DMS153 (cell line): ENCODE data around the gene NPM3.

ENCODE experiments used
- DNase-seq: peaks from one replicate; lab custom pipeline; 2025; lab: John Stamatoyannopoulos, UW

Gene NPM3

DNA sequence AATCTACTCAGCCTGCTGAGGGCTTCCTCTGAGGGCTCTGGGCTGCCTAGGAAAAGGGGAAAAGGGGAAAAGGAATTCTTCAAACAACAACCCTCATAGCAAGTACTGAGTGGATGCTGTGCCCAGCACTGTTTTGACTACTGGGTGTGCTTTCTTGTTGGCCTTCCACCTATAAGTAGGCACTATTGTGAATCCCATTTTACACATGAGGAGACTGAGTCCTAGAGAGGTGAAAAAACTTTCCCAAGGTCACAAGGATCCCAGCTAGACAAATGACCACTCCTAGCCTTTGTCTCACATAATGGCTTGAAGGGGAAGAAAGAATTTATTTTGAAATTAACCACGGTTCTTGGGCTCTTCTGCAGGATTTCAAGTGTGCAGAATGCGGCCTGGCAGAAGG, 24.4 kb downstream of the NPM3 start:
- no peak for DNase-seq

DNA sequence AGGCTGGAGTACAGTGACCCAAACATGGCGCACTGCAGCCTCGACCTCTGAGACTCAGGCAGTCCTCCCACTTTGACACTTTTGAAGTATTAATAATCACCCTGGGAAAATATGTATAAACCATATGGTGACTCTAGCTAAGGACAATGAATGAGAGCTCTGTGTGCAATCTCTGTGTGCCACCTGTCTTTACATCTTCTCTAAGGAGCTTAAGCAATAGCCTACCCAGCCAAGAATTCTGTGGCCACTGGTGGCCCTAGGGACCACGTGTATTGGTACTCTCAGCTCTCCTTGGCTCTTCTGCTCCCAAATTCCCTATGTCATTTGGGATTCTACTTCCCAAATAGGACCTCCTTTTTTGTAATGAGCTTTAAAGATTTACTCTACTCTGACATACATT, 31.0 kb downstream of the NPM3 start:
- DNase-seq = no peak

DNA sequence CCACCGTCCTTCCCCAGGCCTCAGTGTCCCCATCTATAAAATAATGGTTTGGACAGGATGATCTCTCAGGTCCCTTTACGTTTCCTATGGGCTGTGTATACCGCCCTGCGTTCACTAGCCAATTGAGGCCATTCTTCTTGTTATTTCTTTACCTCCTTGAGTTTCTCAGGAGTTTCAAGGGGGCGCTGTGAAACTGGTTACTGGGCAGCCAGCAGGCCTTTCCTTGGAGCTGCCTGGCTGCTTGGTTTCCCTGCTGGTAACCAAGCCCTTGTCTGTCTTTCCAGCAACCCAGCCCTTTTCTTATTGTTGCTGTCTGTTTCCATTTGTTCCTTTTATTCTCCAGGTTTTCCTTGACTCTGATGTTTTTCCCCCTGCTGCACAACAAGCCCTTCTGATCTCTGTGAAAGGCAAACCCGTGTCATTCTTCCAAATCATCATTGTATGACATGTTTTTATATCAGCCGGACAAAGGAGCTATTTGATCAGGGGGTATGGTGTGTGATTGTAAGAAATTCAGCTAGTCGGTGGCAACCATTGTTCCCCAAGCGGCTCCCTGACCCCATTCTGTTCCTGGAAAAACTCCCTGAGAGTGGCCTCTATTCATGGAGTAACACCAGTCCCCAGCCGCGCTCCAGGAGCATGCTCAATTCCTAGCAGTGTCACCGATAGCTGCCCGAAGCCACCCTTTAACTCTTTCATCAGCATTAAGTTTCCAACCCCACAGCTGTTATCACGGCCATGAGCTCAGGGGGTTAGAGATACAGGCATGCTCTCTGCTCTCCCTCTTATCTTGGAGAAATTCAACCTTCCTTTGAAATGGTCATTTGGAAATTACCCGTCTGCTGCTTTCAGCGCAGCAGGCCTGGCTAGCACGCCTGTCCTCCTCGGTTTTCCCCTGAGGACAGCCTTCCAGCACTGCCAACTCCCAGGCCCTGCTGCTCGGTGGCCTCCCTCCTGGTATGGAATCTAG, 33.9 kb downstream of the NPM3 start:
- no peak for DNase-seq

DNA sequence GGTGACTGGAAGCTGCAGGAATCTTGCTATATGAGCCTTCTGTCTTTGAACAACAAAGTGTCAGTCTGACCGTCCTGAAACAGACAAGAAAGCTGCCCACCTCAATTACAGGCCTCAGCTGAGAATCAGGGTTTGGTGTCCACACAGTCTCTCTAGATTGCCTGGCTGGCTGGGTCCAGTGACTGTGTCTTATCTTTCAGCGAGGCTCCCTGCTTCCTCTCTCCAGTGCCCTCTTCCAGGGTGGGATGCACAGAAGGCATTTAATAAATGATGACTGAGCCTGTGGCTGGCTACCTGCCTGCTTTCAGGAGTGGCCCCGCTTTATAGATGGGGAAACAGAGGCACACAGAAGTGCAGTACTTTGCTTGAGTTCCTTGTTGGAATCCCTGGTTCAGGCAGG, 34.8 kb downstream of the NPM3 start:
- DNase-seq = no peak

DNA sequence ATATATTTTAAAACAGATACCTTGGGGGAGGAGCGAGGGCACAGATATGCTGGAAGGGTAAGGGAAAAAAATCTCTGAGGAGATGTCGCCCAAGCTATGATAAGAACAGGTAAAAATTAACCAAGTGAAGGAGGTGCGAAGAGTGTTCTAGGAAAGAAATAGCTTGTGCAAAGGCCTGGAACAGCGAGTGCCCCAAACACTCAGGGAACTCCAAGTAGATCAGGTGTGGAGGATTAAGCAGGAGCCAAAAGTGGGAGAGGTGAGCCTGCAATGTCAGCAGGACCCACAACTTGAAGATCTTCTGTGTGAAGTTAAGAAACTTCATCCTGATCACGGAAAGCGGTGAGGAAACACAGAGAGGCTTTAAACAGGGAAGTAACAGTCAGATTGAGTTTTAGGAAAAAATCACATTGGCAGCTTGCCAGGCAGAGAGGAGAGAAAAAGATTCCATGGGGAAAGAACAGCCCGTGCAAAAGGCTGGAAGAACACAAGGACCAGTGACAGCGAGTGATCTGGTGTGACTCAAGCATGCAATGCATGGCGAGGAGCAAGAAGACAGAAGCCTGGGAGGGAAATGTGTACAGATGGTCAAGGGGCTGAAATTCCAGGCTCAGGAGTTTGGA, 38.1 kb downstream of the NPM3 start:
- DNase-seq = no peak

DNA sequence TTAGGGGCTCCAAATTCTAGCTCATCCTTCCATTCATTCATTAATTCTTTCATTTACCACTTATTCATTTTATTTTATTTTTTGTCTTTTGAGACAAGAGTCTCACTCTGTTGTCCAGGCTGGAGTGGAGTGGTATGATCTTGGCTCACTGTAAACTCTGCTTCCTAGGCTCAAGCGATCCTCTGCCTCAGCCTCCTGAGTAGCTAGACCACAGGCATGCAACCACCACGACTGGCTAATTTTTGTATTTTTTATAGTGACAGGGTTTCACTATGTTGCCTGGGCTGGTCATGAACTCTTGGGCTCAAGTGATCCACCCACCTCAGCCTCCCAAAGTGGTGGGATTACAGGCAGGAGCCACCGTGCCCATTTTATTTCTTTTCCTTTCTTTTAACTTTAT, 39.0 kb downstream of the NPM3 start:
- no peak for DNase-seq

DNA sequence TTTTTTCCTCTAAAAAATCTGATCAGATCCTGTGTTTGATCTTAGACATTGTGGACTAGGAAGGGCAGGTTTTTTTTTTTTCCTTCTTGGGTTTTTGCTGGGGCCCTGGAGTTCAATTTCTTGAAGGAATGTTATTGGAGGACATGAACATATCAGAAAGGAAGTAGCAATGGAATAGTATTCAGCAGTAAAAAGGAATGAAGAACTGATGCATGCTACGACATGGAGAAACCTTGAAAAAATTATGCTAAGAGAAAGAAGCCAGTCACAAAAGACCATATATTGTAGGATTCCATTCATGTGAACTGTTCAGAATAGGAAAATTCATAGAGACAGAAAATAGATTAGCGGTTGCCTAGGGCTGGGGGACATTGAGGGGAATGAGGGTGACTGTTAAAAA, 41.3 kb downstream of the NPM3 start:
- no peak for DNase-seq

DNA sequence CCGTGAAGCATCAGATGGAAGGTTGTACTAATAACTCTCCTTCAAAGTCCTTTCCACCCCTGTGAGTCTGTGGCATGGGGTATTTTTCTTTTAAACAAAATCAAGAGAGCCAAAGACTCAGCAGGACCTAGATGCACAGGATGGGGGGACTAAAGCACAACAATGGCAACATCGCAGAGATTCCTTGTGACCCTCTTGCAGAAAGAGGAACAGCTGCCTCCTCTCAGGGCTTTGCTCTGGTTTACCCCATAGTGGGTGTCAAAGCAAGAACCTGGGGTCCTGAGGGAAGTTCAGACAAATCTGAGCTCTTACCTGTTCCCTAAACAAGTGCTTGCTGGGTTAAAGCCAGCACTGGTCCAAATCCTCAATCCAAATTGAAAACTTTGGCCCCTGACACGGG, 46.6 kb downstream of the NPM3 start:
- DNase-seq = no peak

DNA sequence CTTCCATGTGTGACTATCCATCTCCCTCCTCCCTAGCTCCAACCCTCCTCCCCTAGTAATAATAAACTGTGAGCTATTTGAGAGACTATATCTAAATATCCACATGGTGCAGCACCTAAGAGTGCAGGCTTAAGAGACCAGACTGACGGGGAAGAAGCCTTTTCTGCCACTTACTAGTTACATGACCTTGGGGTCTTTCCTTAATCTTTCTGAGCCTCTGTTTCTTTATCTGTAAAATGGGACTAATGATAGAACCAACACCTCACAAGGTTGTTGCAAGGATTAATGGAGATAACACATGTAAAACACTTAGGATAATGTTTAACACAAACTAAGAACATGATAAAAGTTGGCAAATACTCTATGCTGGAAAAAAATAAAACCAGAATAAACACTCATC, 51.1 kb downstream of the NPM3 start:
- no peak for DNase-seq
